OCI-LY3 (cell line): ENCODE measurements around the gene CNTFR.

ENCODE experiments used
- CTCF ChIP-seq: fragments of 200-600, 300-600 bp; sonication (generic); IDR thresholded peaks from 2 replicates; pipeline ENCODE4 v1.5.1; 2014; ENCODE audit warnings: antibody characterized with exemption, low read length, low read depth
- EZH2phosphoT487 ChIP-seq: fragments of 200-600 bp; shearing (Covaris generic); IDR thresholded peaks from 2 replicates; pipeline ENCODE4 v1.6.1; 2018; ENCODE audit warnings: antibody characterized with exemption, mixed run types, low read depth

- TF ChIP-seq CTCF: no peak
- no peak for TF ChIP-seq EZH2phosphoT487
These were observed 45.2 kb upstream of the CNTFR start for GRCh38 chr9:34634551-34635248.
